ENCODE measurements around the gene TOX2.
A peak's percentile ranks its signal among the peaks of the same experiment; 100 is the strongest.

TOX2 gene

GRCh38 chr20:44080064-44080463, 165.4 kb downstream of the TOX2 start:
- Histone ChIP-seq H3K79me2 (ENCODE audit: control insufficient read depth, low read length) (no peaks in the 10 kb centered on the region), H4K20me1 (ENCODE audit: control insufficient read depth, insufficient read depth, low read depth, low read length) (no peaks in the 10 kb centered on the region), H3K27me3 (ENCODE audit: control insufficient read depth, low read length) (no peaks in the 10 kb centered on the region), H3K27ac (ENCODE audit: low read depth, low read length) (no peak overlapping the region), H3K4me2 (ENCODE audit: low read length) (no peak overlapping the region), H3F3A (ENCODE audit: control insufficient read depth, insufficient read depth) (no peaks in the 10 kb centered on the region), H3K9me3 (ENCODE audit: control insufficient read depth, insufficient read depth, low read length) (no peaks in the 10 kb centered on the region), H3K4me1 (ENCODE audit: control insufficient read depth, low read length) (no peaks in the 10 kb centered on the region), H3K9me2 (replicated peaks; ENCODE audit: control insufficient read depth, low read length) (no peaks in the 10 kb centered on the region), H3K4me3 (ENCODE audit: low read length) (no peak overlapping the region), H3K36me3 (ENCODE audit: control insufficient read depth, low read length) (no peaks in the 10 kb centered on the region)
- TF ChIP-seq, protein P1, sequence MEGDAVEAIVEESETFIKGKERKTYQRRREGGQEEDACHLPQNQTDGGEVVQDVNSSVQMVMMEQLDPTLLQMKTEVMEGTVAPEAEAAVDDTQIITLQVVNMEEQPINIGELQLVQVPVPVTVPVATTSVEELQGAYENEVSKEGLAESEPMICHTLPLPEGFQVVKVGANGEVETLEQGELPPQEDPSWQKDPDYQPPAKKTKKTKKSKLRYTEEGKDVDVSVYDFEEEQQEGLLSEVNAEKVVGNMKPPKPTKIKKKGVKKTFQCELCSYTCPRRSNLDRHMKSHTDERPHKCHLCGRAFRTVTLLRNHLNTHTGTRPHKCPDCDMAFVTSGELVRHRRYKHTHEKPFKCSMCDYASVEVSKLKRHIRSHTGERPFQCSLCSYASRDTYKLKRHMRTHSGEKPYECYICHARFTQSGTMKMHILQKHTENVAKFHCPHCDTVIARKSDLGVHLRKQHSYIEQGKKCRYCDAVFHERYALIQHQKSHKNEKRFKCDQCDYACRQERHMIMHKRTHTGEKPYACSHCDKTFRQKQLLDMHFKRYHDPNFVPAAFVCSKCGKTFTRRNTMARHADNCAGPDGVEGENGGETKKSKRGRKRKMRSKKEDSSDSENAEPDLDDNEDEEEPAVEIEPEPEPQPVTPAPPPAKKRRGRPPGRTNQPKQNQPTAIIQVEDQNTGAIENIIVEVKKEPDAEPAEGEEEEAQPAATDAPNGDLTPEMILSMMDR (IDR thresholded peaks at IDR 0.05; ENCODE audit: low read depth, low read length, poor library complexity, severe bottlenecking): no peak
- TF ChIP-seq EZH2phosphoT487 (IDR thresholded peaks at IDR 0.05; ENCODE audit: borderline replicate concordance, low read length): no peak

- Histone ChIP-seq H3K4me3 (ENCODE audit: low read length) (no peak overlapping the region), H3K36me3 (ENCODE audit: control insufficient read depth, low read length) (no peaks in the 10 kb centered on the region), H3F3A (ENCODE audit: control insufficient read depth, insufficient read depth) (no peaks in the 10 kb centered on the region), H3K79me2 (ENCODE audit: control insufficient read depth, low read length) (no peaks in the 10 kb centered on the region), H3K9me2 (replicated peaks; ENCODE audit: control insufficient read depth, low read length) (no peaks in the 10 kb centered on the region), H4K20me1 (ENCODE audit: control insufficient read depth, insufficient read depth, low read depth, low read length) (no peaks in the 10 kb centered on the region), H3K4me1 (ENCODE audit: control insufficient read depth, low read length) (no peaks in the 10 kb centered on the region), H3K27me3 (ENCODE audit: control insufficient read depth, low read length) (no peaks in the 10 kb centered on the region), H3K27ac (ENCODE audit: low read depth, low read length) (no peak overlapping the region), H3K9me3 (ENCODE audit: control insufficient read depth, insufficient read depth, low read length) (no peaks in the 10 kb centered on the region), H3K4me2 (ENCODE audit: low read length) (no peak overlapping the region)
- TF ChIP-seq EZH2phosphoT487 (IDR thresholded peaks at IDR 0.05; ENCODE audit: borderline replicate concordance, low read length): no peak
- TF ChIP-seq, protein P1 (IDR thresholded peaks at IDR 0.05; ENCODE audit: low read depth, low read length, poor library complexity, severe bottlenecking): peak; percentile 94
Measured at GRCh38 chr20:44080646-44081267, 166.1 kb downstream of the TOX2 start.

DNA sequence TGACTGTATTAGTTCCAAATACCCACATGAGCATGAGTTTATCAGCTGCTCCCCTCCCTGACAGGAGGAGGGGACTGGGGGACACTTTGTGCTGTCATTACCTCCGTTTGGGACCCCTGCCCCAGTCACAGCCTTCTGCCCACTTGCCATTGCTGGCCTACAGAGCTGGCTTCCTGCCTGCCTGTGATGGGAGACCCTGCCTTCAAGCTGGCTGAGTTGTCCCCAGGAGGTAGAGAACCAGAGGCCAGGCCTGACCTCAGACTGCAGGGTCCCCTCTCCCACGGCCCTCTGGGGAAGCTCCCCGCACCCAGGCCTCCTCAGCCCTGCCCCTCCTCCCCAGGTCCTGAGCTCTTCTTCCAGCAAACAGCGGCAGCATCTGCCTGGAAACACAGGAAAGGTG, 166.8 kb downstream of the TOX2 start:
- Histone ChIP-seq H3K79me2 (ENCODE audit: control insufficient read depth, low read length) (no peaks in the 10 kb centered on the region), H3K27me3 (ENCODE audit: control insufficient read depth, low read length) (no peaks in the 10 kb centered on the region), H3F3A (ENCODE audit: control insufficient read depth, insufficient read depth) (no peaks in the 10 kb centered on the region), H3K4me2 (ENCODE audit: low read length) (no peak overlapping the region), H3K9me3 (ENCODE audit: control insufficient read depth, insufficient read depth, low read length) (no peaks in the 10 kb centered on the region), H3K4me1 (ENCODE audit: control insufficient read depth, low read length) (no peaks in the 10 kb centered on the region), H4K20me1 (ENCODE audit: control insufficient read depth, insufficient read depth, low read depth, low read length) (no peaks in the 10 kb centered on the region), H3K36me3 (ENCODE audit: control insufficient read depth, low read length) (no peaks in the 10 kb centered on the region), H3K27ac (ENCODE audit: low read depth, low read length) (no peak overlapping the region), H3K9me2 (replicated peaks; ENCODE audit: control insufficient read depth, low read length) (no peaks in the 10 kb centered on the region), H3K4me3 (ENCODE audit: low read length) (no peak overlapping the region)
- no peak for TF ChIP-seq EZH2phosphoT487 (IDR thresholded peaks at IDR 0.05; ENCODE audit: borderline replicate concordance, low read length)
- TF ChIP-seq, protein P1 (IDR thresholded peaks at IDR 0.05; ENCODE audit: low read depth, low read length, poor library complexity, severe bottlenecking): no peak
